ENCODE measurements around the gene ERMAP. TPM values are rescaled to one million over a fixed set of nuclear protein-coding genes. Genes with fewer than 3 reads are reported as not detected.
A peak's percentile ranks its signal among the peaks of the same experiment; 100 is the strongest.

The ERMAP gene
- total RNA-seq, 1 experiment from 2014 or later = 20.1 TPM

DNA sequence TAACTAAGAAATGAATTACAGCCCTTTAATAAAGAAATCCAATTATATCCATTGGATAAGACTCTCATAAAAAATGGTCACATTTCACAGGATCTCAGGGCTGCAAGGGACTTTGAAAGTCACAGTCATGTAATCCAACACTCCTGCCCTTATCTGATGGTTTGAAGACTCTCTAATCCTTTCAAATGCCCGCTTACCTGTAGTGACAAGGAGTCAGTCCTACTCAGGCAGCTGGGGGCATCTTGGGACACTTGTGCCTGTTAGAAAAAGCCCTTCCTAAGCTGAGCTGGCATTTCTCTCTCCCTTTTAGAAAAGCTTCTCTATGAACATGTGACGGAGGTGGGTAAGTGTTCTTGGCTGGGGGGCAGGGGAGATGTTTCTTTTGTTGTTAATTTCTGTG lies 18.5 kb downstream of the ERMAP start:
- no peak for DNase-seq (ENCODE audit: low read depth)
- in situ Hi-C loops (cut with HindIII; ENCODE audit: low pct_unique_long_range_greater_than_20kb, low sequenced_read_pairs) = no loop called here

DNA sequence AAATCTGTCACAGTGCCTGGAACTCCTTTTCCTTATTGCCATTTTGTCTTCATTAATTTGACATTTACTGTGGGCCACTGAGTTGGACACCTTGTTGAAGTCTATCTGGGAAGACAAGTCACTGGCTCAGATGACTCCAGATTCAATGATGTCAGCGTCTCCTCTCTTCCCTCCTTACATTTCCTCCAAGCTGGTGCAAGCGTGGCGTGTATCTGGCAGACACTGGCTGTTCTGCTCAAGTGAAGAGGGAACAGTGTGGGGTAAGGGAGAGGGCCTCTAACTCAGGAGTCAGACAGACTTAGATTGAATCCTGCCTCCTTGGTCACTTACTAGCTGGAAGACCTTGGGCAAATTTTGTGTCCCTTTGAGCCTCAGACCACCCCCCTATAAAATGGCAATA lies 20.8 kb downstream of the ERMAP start:
- in situ Hi-C loops (cut with HindIII; ENCODE audit: low pct_unique_long_range_greater_than_20kb, low sequenced_read_pairs) = no loop called here
- no peak for DNase-seq (ENCODE audit: low read depth)

DNA sequence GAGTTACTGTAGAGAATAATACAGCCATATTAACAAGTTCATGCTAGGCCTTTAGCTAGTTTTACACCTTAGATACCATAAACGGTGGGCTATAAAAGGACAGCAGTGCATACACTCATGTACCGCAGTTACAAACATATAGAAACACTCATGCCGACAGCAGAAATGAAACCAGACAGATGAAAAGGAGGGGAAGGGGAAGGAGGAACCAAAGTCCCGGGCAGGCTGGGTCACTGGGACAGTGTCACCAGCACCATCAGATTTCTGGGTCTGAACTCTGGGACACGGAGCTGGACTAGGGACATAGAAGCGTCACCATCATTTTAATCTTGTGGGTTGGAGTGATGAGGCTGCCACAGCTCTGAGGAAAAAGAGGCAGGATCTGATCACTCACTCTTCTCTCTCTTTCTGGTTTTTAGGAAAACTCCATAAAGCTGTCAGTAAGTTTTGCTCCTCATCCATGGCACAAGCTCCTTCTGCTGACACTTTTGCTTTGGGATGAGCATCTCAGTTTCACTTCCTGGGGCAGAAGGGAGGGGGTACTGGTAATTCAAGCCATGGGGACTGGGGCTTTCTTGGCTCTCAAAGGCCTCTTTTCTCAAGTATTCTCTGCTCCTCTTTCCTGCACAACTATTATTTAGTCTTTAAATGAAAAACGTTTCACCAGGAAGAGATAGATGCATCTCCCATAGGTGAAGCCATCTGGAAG lies 21.7 kb downstream of the ERMAP start:
- in situ Hi-C loops (cut with HindIII; ENCODE audit: low pct_unique_long_range_greater_than_20kb, low sequenced_read_pairs) = no loop called here
- no peak for DNase-seq (ENCODE audit: low read depth)

DNA sequence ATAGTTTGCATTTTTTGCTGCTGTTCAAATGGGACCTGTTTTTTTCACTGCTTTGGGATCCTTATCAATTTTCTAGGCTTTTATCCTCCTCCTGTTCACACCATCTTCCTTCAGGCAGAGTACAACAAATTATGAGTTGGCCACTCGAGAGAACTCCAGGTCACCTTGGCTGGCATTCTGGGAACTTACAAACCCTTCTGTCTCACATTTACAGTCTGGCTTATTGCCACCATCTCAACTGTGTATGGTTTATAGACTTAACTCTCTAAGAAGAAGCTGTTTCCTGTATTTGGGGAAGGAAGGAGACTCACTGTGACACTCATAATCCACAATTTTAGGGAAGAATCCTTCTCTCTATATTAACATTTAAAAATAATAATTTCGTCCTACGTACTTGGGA lies 24.1 kb downstream of the ERMAP start:
- in situ Hi-C loops (cut with HindIII; ENCODE audit: low pct_unique_long_range_greater_than_20kb, low sequenced_read_pairs) = no loop called here
- DNase-seq (ENCODE audit: low read depth) = no peak

DNA sequence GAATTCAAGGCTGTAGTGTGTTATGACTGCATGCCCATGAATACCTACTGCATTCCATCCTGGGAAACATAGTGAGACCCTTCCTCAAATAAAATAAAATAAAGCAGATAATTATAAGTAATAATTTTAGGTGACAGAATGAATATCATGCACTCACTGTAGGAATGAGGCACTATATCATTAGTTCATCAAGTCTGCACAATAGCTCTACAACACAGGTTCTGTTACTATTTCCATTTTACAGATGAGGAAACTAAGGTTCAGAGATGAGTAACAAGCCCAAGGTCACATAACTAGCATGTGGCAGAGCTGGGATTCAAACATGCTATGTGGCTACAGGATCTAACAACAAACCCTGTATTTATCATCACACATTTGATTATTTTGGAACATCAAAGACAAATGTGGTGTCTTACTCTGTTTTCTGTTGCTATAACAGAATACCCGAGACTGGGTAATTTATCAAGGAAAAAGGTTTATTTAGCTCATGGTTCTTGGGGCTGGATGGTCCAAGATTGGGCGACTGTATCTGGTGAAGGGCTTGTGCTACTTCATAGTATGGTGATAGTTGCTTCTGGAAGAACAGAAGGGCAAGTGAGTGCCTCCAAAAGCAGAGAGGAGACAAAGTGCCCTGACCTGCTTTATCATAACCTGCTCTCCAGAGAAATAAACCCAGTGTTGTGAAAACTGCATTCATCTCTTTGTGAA lies 24.7 kb downstream of the ERMAP start:
- DNase-seq (ENCODE audit: low read depth) = no peak
- in situ Hi-C loops (cut with HindIII; ENCODE audit: low pct_unique_long_range_greater_than_20kb, low sequenced_read_pairs) = no loop called here

DNA sequence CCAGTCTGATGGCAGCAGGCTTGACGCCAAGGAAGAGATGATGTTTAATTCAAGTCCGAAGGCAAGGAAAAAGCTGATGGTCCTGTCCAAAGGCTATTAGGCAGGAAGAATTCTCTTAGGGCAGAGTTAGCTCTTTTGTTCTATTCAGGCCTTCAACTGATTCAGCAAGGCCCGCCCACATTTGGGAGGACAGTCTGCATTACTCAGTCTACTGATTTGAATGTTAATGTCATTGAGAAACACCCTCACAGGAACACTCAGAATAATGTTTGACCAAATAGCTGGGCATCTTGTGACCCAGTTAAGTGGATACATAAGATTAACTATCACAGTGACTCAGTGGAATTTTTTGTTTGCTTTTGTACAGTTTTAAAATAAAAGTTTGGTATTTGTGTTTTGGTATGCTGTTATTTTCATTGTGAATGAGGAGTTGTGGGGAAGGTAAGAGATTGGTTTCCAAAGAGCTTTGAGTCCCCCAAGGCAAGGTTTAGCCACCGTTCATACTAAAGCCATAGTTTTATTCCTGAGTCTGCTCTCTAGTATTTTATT lies 27.7 kb downstream of the ERMAP start:
- DNase-seq (ENCODE audit: low read depth) = peak; percentile 79
- in situ Hi-C loops (cut with HindIII; ENCODE audit: low pct_unique_long_range_greater_than_20kb, low sequenced_read_pairs) = no loop called here

DNA sequence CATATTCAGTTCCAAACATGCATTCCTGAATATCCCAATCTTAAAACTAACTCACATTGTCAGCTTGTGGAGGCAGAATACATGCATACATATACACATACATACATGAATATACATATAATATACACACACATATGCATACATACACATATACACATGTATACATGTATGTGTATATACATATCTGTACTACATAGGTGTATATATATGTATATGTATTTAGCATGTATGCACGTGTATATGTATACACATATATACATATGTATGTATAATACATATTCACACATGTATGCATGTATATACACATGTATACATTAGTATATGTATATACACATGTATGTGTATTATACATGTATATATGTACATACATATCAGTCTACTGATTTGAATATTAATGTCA lies 28.3 kb downstream of the ERMAP start:
- in situ Hi-C loops (cut with HindIII; ENCODE audit: low pct_unique_long_range_greater_than_20kb, low sequenced_read_pairs) = no loop called here
- DNase-seq (ENCODE audit: low read depth) = no peak

DNA sequence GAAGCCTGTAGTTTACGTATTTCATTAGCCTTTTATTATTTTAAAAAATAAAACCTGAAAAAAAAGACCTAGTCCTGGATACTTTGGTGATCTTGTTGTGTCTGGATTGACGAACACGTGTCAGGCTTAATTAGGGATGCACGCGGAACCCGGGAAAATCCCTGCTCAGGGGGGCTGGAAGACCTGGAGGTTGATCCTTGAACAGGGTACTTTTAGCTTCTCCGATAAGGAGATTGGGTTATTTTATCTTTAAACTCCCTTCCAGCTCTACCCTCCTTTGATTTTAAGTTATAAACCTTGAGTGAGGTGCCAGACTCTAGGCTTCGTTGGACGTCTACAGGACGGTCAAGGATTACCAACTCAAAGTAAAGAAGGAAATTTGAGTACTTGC lies 28.9 kb downstream of the ERMAP start:
- in situ Hi-C loops (cut with HindIII; ENCODE audit: low pct_unique_long_range_greater_than_20kb, low sequenced_read_pairs) = no loop called here
- DNase-seq (ENCODE audit: low read depth) = no peak

DNA sequence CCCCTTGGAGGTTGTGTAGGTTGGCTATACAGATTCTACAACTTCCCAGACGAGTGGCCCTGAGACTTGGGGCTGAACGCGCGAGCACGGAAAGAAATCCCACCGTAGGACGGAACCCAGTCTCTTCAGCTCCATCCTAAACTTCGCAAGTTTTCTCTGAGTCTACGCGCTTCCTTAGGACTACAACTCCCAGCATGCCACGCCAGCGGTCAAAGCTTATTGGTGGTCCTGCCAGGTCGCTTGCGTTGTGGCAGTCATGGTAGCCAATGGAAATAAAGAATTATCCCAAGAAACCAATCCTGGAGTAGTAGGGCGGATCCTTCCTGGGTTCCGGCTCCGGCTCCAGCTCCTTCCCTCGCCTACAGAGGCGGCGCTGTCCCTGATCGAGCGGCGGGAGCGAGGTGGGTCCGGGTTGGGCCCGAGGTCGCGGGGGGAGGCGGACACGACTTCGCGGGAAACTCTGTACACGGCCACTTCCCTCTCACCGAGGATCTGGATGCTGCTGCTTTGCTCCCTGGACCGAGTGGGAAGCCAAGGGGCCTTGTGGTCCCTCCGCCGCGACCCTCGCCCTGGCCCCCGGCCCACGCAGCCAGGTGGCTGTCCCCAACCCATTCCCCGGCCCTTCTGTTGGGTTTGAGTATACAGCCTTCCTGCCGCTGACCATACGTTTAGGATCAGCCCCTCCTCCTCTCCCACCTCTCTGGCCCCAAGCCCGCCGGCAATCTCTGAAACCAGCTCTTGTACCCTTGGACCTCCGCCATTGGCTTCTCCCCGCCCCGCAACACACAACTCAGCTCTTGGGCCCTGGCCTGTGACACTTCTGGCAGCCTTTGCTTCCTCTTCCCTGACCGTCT lies 29.6 kb downstream of the ERMAP start, which contains the start of gene ZNF691:
TSS of gene ZNF691 (plus strand) at position 357 of the 854 bp plus-strand sequence. CDS start 3,046 bp downstream, outside the sequence.
- in situ Hi-C loops (cut with HindIII; ENCODE audit: low pct_unique_long_range_greater_than_20kb, low sequenced_read_pairs) = no loop called here
- peak; percentile 94 for DNase-seq (ENCODE audit: low read depth)

DNA sequence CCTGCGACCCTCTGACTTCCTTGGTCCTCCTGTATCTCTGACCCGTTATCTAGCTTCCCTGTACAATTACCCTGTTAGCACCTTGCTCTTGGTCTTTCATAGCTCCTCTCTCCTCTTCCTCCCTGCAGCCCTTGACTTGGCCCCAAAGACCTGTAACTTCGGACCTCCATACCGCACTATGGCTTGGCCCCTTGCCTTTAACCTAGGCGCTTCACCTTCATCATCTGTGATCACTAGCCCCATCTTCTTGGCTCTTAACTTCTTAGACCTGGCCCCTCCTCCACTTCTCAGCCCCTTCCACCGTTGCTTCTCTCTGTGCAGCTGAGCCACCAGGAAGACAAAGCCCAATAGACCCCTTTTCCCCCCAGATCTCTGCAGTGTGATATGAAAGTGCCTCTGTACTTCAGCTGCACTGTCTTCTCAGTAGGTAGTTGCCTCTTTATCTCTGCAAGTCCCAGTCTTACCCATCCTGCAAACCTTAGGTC lies 30.2 kb downstream of the ERMAP start:
- in situ Hi-C loops (cut with HindIII; ENCODE audit: low pct_unique_long_range_greater_than_20kb, low sequenced_read_pairs) = no loop called here
- DNase-seq (ENCODE audit: low read depth) = no peak

DNA sequence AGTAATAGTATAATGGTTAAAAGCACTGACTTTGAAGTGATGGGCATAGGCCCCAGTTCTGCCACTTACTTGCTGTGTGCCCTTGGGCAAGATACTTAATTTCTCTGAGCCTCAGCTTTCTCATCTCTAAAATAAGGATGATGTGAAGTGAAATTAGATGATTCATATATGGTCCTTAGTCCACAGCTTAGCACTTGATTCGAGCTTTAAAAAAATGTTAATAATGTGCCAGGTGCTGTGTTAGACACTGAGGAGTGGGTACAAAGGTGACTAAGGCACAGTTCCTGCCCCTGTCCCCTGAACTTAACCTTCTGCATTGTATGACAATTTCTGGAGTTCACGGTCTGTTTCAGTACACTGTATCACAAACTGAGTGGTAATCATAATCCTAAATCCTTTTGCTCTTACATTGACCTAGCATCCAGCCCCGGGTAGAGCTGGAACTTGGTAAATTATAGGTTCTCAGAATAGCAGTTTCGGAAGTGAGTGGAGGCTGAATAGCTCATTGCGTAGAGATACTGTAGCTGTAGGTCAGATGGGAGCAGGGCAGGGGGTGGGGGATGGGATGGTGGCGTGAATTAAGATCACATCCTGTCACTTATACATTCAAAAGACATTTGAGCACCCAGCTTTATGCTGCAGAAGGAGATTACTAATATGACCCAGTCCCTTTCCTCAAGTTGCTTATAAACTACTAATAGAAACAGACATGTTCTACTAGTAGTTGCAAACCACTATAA lies 31.0 kb downstream of the ERMAP start:
- in situ Hi-C loops (cut with HindIII; ENCODE audit: low pct_unique_long_range_greater_than_20kb, low sequenced_read_pairs) = no loop called here
- DNase-seq (ENCODE audit: low read depth) = no peak

DNA sequence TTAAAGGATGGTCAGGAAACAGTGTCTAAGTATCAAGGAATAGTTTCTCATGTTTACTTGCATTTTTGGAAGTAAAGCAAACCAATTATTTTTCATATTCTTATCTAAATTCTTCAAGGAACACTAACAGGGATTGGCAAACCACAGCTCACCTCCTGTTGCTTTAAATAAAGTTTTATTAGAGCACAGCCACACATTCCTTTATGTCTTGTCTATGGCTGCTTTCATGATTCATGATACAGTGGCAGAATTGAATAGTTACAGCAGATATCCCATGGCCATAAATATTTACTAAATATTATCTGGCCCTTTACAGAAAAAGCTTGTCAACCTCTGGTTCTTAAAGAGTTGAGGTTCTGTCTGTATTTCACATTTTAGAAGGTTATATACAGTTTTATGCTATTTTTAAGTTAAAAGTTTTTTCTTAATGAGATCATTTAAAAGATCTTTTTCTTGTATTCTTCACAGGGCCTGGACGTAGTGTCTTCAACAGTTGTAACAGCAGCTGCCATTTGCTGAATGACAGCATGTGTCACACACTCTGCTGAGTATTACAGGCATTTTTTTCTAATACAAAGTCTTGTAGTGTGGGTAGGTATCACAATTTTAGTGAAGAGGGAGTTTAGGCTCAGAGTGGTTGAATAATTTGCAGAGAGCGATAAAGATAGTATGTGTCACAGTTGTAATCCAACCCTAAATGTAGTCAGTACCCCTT lies 32.1 kb downstream of the ERMAP start:
- in situ Hi-C loops (cut with HindIII; ENCODE audit: low pct_unique_long_range_greater_than_20kb, low sequenced_read_pairs) = no loop called here
- no peak for DNase-seq (ENCODE audit: low read depth)

DNA sequence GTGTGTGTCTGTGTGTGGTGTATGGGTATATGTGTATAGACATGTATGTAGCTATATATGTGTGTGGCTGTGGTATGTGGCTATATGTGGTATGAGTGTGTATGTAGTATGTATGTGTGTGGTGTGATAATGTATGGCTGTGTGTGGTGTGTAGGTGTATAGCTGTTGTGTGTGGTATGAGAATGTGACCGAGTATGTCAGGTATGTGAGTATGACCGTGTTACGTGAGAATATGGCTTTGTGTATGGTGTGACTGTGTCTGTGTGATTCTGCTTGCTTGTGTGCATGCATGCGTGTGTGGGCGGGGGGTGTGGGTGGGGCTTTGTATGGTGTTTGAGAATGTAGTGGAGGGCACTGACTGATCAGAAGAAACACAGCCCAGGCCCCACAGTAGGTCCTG lies 33.0 kb downstream of the ERMAP start:
- no peak for DNase-seq (ENCODE audit: low read depth)
- in situ Hi-C loops (cut with HindIII; ENCODE audit: low pct_unique_long_range_greater_than_20kb, low sequenced_read_pairs) = no loop called here

DNA sequence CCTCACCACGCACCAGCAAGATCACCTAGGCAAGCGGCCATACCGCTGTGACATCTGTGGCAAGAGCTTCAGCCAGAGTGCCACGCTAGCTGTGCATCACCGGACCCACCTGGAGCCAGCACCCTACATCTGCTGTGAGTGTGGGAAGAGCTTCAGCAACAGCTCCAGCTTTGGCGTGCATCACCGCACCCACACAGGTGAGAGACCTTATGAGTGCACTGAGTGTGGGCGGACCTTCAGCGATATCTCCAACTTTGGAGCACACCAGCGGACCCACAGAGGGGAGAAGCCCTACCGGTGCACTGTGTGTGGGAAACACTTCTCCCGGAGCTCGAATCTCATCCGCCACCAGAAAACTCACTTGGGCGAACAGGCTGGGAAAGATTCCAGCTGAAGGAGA lies 34.5 kb downstream of the ERMAP start:
- no peak for DNase-seq (ENCODE audit: low read depth)
- in situ Hi-C loops (cut with HindIII; ENCODE audit: low pct_unique_long_range_greater_than_20kb, low sequenced_read_pairs) = no loop called here

DNA sequence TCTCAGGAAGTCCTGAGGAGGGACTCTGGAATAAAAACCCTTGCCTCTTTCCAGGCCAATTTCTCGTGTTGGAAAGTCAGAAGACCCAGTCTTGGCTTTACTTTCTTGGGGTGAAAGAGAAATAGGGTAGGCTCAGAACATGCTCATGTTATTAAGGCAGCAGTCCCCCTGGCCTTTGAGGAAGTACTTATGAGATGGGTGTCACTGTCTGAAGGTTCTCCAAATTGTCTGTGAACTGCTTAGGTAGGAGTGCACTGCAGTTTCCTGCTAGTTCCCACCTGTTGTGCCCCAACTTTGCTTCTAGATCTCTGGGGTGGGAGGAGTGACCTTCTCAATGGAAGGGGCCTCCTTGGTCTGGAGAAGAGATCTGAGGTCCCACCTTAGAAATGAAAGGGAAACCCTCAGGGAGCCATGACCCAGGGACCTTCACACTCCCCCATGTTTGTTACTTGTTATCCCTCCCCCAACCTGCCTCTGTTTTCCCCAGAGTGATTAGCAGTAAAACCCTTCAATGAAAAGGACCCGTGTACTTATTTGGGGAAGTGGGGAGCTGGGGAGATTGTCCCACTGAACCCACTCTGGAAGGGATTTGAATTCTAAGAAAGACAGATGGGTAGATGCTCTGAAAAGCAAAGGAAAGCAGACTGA lies 35.2 kb downstream of the ERMAP start:
- in situ Hi-C loops (cut with HindIII; ENCODE audit: low pct_unique_long_range_greater_than_20kb, low sequenced_read_pairs) = no loop called here
- DNase-seq (ENCODE audit: low read depth) = no peak

DNA sequence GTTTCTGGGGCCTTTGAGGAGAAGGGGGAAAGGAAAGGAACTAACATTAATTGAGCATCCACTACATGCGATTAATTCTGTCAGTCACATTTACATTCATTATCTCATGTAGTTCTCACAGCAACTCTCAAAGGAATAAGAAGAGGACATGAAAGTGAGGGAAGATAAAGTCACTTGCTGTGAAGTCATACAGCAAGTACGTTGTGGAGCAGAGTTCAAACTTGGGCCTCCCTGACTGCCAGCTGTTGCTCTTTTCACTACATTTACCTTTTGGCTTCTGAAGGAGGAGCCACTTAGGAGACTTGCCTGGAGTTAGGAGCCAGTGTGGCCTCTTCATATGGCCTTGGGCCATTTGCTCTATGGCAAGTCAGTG lies 35.7 kb downstream of the ERMAP start:
- in situ Hi-C loops (cut with HindIII; ENCODE audit: low pct_unique_long_range_greater_than_20kb, low sequenced_read_pairs) = no loop called here
- DNase-seq (ENCODE audit: low read depth) = no peak

Data from Caki2 (cell line).